HuH-7.5 (cell line): ENCODE measurements around the gene PLPPR1.

Source experiments
- DNase-seq: peaks from one replicate; pipeline ENCODE4 v3.0.0; 2011; ENCODE audit warnings: low spot score

PLPPR1 gene

DNA sequence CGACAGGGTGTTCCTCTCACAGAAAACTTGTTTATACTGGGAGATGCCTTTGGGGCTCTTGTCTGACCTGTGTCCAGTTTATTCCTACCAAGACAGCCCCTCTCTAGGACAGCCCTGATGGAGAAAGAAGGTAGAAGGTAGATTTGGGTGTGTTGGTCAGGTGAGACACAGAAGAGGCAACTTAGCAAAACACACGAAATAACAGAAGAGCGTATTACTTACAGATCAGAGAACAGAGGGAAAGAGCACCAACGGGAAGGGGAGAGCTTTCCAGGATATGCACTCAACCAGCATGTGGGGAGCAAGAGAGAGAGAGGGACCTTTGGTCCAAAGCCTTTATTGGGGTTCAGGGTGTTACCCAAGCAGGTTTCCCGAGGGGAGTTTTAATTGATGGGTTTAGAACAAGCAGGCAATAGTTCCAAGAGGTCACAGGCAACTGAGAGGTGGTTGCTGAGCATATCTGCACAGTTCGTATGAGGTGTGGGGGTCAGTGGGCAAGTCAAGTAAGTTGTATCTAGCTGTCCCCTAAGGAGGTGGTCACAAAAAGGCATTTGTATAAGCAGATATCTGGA lies 324.5 kb downstream of the PLPPR1 start:
- DNase-seq: no peak

DNA sequence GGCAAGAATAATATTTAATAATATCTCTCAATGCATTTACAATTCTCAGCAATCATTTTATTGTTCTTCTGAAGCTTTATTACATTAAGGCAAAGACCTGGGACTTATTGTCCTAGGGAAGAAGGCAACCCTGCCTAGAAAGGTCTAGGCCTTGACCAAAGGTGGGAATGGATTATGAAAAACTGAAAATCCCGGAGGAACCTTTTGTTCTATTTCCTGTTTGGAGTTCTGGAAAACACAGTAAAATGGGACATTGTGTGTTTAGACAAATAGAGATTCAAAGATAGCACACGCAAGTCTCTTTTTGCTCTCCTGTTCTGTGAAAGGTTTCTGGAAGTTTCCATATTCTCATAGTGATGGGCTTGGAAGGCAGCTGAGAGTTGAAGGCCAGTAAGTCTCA lies 325.2 kb downstream of the PLPPR1 start:
- no peak for DNase-seq

DNA sequence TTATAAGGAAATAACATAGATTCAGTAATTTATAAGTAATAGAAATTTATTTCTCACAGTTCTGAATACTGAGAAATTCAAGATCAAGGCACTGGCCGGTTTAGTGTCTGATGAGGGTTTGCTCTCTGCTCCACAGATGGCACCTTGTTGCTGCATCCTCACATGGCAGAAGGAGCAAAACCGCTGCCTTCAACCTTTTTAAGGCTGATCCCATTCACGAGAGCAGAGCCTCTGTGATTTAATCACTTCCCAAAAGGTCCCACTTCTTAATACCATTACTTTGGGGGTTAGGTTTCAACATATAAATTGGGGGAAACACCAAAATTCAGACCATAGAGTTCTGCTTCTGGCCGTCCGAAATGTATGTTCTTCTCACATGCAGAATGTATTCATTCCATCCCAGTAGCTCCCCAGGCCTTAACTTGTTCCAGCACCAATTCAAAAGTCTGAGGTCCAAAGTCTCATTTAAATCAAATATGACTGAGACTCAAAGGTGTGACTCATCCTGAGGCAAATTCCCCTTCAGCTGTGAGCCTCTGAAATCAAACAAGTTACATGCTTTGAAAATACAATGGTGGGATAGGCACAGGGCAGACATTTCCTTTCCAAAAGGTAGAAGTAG lies 325.7 kb downstream of the PLPPR1 start:
- peak; percentile 12 for DNase-seq

DNA sequence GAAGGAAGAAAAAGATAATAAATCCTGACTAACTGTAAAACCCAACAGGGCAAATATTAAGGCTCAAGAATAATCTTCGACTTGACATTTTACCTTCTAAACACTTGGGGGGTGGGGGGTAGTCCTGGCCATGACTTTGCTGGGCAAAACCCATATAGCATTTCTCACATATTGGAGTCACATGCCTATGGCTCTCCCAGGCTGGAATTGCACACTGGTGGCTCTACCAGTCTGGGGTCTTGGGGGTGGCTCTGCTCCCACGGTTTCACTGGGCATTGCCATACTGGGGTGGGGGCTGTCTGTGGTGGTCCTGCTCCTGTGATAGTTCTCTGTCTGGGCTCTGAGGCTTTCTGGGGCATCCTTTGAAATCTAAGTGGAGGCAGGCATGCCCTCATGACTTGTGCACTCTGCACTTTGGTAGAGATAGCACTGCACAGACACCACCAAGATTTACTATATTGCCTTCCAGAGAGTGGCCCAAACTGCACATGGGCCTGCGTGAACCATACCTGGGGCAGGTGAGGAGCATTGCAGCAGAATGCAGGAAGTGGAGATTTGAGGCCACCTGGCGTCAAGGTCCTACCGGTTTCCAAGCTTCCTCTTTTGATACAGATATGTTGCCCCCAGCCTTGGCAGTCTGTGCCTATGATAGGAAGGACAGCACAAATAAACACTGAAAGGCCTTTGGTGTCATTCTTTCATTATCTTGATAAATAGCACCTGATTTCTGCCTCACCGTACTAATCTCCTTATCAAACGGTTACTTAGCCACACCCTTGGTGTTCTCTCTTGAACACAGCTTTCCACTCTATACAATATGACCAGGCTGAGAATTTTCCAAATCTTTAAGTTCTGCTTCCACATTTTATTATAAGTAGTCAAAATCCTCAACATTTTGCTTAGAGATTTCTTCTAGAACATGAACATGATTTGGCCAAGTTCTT lies 326.5 kb downstream of the PLPPR1 start:
- DNase-seq: no peak

DNA sequence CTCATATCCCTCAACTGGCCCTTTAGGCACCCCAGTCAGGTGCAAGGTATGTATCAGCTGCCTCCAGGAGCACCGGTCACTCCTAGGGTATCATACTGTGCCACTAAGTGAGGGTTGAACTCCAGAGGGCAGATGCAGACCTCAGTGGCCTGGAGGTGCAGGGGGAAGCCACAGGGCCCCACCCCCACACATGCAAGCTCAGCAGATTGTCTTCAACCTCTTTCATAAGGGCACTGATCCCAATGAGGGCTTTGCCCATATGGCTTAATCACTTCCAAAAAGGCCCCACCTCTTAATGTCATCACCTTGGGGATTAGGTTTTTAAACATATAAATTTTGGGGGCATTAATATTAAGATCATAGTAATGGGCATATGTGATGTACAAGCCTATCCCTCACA lies 328.1 kb downstream of the PLPPR1 start:
- no peak for DNase-seq

DNA sequence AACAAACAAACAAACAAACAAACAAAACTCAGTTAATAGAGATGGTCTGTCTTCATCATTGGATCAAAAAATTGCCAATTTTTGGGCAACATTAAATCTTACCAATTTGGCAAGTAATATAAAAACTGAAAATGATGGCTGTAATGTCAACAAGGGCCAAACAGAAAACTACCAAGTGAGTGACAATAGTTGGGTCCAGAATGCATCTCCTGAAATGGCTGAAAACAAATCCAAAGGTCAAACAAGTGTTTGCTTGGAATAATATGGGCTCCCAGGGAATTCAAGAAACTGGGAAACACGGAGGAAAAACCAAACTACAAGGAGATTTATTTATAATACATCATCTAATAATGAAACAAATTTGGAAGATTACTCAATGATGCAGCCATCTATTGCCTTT lies 331.2 kb downstream of the PLPPR1 start:
- DNase-seq: no peak

DNA sequence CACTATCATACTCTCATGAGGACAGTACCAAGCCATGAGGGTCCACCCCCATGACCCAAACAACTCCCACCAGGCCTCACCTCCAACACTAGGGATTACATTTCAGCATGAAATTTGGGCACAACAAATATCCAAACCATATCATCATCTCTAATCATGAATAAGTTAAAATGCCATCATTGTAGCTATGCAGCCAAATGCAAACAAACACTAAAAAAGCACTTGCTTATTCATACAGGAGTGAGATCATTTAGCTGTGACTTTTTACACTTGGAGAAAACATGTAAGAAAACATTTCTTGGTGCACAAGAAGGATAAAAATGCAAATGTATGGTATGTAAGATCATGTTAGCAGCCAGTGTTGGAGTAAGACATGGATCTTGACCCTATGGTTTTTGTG lies 332.1 kb downstream of the PLPPR1 start:
- no peak for DNase-seq

DNA sequence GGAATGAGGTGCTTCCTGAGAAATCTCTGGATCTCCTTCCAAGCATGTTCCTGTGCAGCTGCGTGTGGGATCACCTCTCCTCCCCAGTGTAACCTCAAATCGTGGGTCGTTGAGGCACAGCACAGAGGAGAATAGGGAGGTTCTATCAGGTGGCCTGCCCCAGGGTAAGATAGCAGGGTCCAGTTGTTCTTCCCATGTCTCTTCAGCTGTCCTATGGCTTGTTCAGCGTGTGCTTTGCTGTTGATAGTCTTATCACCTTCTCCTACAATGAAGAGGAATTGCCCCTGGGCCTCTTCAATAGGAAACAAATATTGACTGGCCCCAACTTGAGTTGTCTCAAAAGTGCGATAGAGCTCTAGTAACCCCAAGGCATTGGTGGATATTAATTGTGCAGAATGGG lies 333.9 kb downstream of the PLPPR1 start:
- DNase-seq: no peak

DNA sequence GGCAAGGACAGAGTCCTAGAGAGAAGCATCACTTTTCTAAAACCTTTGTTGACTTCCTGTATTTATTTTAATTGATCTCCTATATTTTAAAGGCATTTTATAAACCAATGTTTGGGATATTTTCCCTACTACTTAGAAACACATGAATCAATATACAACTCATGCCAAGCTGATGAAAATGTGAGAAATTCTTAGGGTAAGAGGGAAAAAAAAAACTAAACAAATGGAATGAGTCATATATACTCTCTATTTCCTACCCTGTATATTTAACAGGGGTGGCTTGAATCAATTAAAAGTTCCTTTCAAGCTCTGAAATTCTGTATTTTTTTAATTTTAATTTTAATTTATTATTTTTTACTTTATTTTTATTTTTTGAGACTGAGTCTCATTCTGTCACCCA lies 336.7 kb downstream of the PLPPR1 start:
- no peak for DNase-seq

DNA sequence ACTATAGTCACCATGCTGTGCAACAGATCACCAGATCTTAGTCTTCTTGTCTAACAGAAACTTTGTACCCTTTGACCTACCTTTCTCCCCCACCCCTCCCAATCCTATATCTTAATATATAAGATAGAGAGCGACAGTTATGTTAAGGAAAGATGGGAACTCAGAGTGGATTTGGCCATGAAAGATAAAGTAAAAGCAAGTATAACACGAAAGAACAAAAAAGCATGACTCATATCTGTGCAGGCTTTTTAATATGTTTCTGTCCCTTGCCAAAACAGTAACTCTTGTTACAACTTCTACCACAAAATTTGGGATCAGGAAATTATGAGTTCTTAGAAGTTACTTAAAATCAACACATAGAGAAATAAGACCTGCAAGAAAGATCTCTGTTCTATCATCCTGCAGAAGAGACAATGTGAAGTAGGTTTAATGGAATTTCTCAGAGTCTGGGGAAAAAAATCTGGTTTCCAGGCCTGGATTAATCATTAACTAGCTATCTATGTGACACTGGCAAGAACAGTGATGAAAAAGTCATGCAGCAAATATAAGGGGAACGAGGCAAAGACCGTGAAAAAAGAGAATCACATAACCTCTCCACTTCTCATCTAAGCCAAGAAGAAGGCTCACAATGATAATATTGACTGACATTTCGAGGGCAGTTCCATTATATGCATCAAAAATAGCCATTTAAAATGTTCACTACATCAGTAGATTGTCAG lies 337.7 kb downstream of the PLPPR1 start:
- DNase-seq: peak; percentile 15

DNA sequence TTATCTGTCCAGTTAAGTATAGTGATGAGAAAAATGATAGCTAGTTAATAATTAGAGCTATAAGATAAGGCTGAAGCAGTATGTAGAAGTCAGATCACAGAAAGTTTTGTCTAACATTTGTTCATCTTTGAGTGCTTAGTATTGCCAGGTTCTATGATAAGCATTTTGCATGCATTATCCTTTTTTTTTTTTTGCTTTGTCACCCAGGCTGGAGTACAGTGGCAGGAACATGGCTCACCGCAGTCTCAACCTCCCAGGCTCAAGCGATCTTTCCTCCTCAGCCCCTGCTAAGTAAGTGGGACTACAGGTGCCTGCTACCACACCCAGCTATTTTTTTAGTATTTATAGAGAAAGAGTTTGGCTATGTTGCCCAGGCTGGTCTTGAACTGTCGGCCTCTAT lies 338.8 kb downstream of the PLPPR1 start:
- no peak for DNase-seq

DNA sequence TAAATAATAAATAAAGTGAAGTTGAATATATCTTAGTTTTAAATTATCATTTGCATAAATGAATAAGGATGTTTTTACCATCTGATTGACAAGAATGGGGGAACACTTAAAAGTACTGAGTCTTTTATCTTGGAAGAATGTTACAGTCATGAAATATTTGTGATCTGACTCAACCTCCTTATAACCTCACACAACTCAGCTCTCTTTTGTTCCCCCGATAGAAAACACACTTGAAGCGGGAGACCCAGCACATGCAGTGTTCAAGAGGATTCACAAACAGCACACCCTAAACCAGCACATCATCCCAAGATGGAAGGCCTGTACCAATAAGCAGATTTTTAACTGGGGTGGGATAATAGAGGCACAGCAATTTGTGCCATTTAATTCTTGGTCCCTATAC lies 340.8 kb downstream of the PLPPR1 start:
- no peak for DNase-seq

DNA sequence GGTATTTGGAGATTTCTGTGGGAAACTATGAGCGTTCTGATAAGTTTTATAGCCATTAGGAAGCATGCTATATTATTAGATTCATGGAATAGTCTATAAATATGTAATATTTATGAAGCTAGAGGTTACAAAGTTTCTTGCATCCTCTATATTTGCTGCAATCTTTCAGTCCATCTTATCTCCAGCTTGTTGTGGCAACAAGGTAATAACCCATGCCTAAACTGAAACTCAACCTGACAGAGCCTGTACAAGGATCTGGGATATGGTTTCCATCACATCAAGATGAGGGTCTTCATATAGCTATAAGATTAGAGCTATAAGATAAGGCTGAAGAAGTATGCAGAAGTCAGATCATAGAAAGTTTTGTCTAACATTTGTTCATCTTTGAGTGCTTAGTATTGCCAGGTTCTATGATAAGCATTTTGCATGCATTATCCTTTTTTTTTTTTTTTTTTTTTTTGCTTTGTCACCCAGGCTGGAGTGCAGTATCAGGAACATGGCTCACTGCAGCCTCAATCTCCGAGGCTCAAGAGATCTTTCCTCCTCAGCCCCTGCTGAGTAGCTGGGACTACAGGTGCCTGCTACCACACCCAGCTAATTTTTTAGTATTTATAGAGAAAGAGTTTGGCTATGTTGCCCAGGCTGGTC lies 341.5 kb downstream of the PLPPR1 start:
- no peak for DNase-seq

DNA sequence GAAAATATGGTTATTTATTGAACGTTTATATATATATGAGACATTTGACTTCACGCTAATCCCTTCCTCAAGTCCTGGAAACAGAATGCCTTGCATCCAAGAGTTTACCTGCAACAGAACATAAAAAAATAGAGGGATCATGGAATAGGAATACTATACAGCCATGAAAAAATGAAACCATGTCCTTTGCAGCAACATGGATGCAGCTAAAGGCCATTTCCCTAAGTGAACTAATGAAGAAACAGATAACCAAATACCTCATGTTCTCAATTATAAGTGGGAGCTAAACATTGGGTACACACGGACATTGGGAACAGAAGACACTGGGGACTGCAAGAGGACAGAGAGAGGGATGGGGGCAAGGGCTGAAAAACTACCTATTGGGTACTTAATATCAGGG lies 343.3 kb downstream of the PLPPR1 start:
- DNase-seq: no peak

DNA sequence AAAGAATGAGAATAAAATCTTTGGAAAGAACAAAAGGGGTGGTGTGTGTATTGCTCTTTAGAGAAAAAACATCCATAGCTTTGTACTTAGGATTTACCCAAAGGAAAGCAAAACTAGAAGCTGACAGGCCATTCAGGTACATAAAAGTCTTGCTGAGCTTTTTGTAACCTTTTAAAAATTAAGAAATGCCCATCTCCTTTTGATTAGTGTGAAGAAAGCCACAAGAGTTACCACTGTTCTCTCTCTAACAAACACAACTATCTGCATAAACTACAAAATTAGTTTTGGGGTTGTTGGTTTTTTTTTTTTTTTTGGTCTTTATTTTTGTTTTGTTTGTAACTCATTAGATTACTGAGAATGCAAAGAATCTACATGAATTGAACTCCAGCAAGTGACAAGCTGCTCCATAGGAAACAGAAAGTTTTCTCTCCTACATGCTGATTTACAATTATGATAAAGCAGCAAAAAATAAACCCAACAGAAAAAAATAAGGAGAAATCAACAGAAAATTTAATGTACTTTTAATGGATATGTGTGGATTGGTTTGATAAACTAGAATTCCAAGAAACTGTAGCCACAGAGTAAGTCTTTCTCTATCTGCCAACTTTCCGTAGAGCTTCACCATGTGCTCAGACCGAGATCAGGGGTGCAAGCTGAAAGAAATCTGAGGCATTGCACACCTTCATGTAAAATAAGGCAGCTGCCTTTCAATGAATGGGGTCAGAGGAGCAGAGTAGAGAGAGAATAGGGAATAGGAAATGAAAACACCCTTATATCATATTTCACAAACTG lies 344.0 kb downstream of the PLPPR1 start:
- no peak for DNase-seq
